Muscle layer of colon (tissue), 2 donors: ENCODE results near the gene MAJIN.
A peak's percentile ranks its signal among the peaks of the same experiment; 100 is the strongest.

ENCODE experiments used
- H3K27ac ChIP-seq: one replicate; pipeline ENCODE4 v1.7.0; 2013; ENCODE audit warnings: low read depth, mild to moderate bottlenecking, low read length, moderate library complexity
- H3K27me3 ChIP-seq, 2 donors: one replicate each; pipeline ENCODE4 v1.7.0; 2013; ENCODE audit warnings: low read length in 2 of 2, mild to moderate bottlenecking in 2 of 2; ENCODE audit not compliant: insufficient read depth in 2 of 2, control insufficient read depth in 1 of 2
- H3K36me3 ChIP-seq: one replicate; pipeline ENCODE4 v1.7.0; 2013; ENCODE audit warnings: mild to moderate bottlenecking, low read length; ENCODE audit not compliant: insufficient read depth
- H3K4me1 ChIP-seq: one replicate; pipeline ENCODE4 v1.7.0; 2013; ENCODE audit warnings: mild to moderate bottlenecking, low read length; ENCODE audit not compliant: insufficient read depth
- H3K4me3 ChIP-seq, 2 donors: one replicate each; pipeline ENCODE4 v1.7.0; 2013; ENCODE audit warnings: low read length in 2 of 2, low read depth in 1 of 2, mild to moderate bottlenecking in 1 of 2, moderate library complexity in 1 of 2
- H3K9ac ChIP-seq: one replicate; pipeline ENCODE4 v1.7.0; 2013; ENCODE audit warnings: low read length
- H3K9me3 ChIP-seq: one replicate; pipeline ENCODE4 v1.7.0; 2013; ENCODE audit warnings: mild to moderate bottlenecking, low read length
- donor health status: abdominal sarcoma.
- donor health status: Adenocarcinoma of cecum.

MAJIN gene

GRCh38 chr11:64947208-64947814 lies 24.6 kb downstream of the MAJIN start:
- Histone ChIP-seq H3K4me3 (no peak overlapping the region), H3K9ac (no peak overlapping the region), H3K36me3 (no peaks in the 10 kb centered on the region), H3K27ac (no peak overlapping the region), H3K9me3 (no peaks in the 10 kb centered on the region), H3K27me3 (no peaks in the 10 kb centered on the region), H3K4me1 (no peaks in the 10 kb centered on the region)

GRCh38 chr11:64936539-64936938 lies 35.4 kb downstream of the MAJIN start:
- no peak overlapping the region for H3K4me3 ChIP-seq
- no peaks in the 10 kb centered on the region for H3K9me3 ChIP-seq
- H3K27ac ChIP-seq = no peak overlapping the region
- no peak overlapping the region for H3K9ac ChIP-seq
- H3K36me3 ChIP-seq = peaks cover 25% of the 10 kb centered on the region
- H3K27me3 ChIP-seq = no peaks in the 10 kb centered on the region
- no peaks in the 10 kb centered on the region for H3K4me1 ChIP-seq

- no peak within 1 kb of the TSS for H3K9ac ChIP-seq
- peak within 1 kb of the TSS; percentile 2 for H3K27ac ChIP-seq
- H3K4me1 ChIP-seq = no peaks in the 10 kb centered on the region
- no peaks in the 10 kb centered on the region for H3K27me3 ChIP-seq
- H3K9me3 ChIP-seq = no peaks in the 10 kb centered on the region
- peaks cover 35% of the 10 kb centered on the region for H3K36me3 ChIP-seq
- no peak within 1 kb of the TSS for H3K4me3 ChIP-seq
Observed at GRCh38 chr11:64935359-64936081, 36.4 kb downstream of the MAJIN start, which contains the start of gene GPHA2. GPHA2 (minus strand) TSS chr11:64935893; CDS start chr11:64935460, 433 bp downstream.

GRCh38 chr11:64934682-64935358 lies 37.1 kb downstream of the MAJIN start:
- Histone ChIP-seq H3K4me1 (no peaks in the 10 kb centered on the region), H3K27me3 (no peaks in the 10 kb centered on the region), H3K27ac (no peak overlapping the region), H3K4me3 (no peak overlapping the region), H3K9me3 (no peaks in the 10 kb centered on the region), H3K36me3 (peaks cover 42% of the 10 kb centered on the region), H3K9ac (no peak overlapping the region)

DNA sequence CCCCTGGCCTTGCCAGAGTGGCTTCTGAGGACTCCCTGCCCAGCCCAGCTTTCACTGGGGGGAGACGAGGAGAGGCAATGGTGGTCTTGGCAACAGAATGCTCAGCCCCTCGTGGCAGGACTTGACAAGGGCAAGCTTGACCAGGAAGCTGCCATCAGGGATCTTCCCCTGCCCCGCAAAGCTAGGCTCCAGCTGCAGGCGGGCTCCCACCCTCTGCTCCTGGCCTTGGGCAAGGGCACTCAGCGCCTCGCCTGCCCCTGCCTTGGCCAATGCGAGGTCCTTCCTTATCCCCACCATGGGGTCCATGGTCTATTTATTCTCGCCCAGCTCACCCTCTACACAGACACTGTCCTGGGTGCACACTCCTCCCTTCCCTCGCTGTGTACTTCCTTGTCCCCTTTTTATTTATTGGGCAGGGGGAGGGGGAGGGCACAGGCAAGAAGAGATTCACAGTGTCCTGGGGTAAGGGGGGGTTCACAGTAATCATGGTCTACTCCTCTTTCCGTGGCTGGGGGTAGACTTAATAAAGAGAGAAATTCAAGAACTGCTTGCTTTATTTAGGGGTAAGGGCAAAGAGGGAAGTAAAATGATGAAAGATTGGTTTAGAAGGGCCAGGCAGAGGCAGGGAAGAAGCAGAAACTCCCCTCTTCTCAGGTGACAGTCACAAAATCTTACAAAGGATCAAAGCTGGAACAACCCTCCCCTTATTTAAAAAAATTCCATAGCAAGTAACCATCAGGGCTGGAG lies 37.8 kb downstream of the MAJIN start:
- no peak overlapping the region for H3K4me3 ChIP-seq
- no peaks in the 10 kb centered on the region for H3K4me1 ChIP-seq
- H3K9me3 ChIP-seq = no peaks in the 10 kb centered on the region
- H3K27me3 ChIP-seq = no peaks in the 10 kb centered on the region
- H3K9ac ChIP-seq = no peak overlapping the region
- no peak overlapping the region for H3K27ac ChIP-seq
- peaks cover 49% of the 10 kb centered on the region for H3K36me3 ChIP-seq

- H3K27me3 ChIP-seq = no peaks in the 10 kb centered on the region
- H3K4me3 ChIP-seq = no peak overlapping the region
- no peak overlapping the region for H3K27ac ChIP-seq
- no peak overlapping the region for H3K9ac ChIP-seq
- peaks cover 54% of the 10 kb centered on the region for H3K36me3 ChIP-seq
- no peaks in the 10 kb centered on the region for H3K4me1 ChIP-seq
- H3K9me3 ChIP-seq = no peaks in the 10 kb centered on the region
Observed at GRCh38 chr11:64933213-64933934, 38.5 kb downstream of the MAJIN start.

DNA sequence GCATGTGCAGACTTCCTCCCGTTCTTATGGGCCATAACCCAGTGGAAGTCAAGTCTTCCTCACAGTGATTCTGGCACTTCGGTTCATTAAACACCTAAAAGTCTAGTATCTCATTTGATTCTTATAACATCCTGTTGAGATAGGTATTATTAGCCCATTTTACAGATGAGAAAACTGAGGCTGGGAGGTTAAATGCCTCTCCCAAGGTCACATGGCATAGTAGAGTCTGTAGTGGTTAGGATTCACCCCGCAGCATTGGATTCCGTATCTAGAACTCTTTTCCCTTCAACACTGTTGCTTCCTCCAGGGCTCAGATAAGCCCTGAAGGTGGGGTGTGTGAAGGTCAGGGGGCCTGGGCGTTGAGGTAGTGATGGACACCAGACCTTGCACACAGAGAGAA lies 39.6 kb downstream of the MAJIN start:
- no peak overlapping the region for H3K9ac ChIP-seq
- H3K4me1 ChIP-seq = no peaks in the 10 kb centered on the region
- H3K9me3 ChIP-seq = no peaks in the 10 kb centered on the region
- no peak overlapping the region for H3K4me3 ChIP-seq
- H3K27me3 ChIP-seq = no peaks in the 10 kb centered on the region
- H3K27ac ChIP-seq = no peak overlapping the region
- peaks cover 63% of the 10 kb centered on the region for H3K36me3 ChIP-seq

- H3K27ac ChIP-seq = no peak overlapping the region
- H3K4me3 ChIP-seq = no peak overlapping the region
- no peaks in the 10 kb centered on the region for H3K9me3 ChIP-seq
- H3K27me3 ChIP-seq = no peaks in the 10 kb centered on the region
- H3K36me3 ChIP-seq = peaks cover 67% of the 10 kb centered on the region
- peaks cover 2% of the 10 kb centered on the region for H3K4me1 ChIP-seq
- no peak overlapping the region for H3K9ac ChIP-seq
Observed at GRCh38 chr11:64931290-64931689, 40.6 kb downstream of the MAJIN start.

- H3K4me1 ChIP-seq = peaks cover 11% of the 10 kb centered on the region
- H3K27me3 ChIP-seq = no peaks in the 10 kb centered on the region
- no peak overlapping the region for H3K4me3 ChIP-seq
- H3K9ac ChIP-seq = no peak overlapping the region
- no peaks in the 10 kb centered on the region for H3K9me3 ChIP-seq
- peaks cover 67% of the 10 kb centered on the region for H3K36me3 ChIP-seq
- H3K27ac ChIP-seq = no peak overlapping the region
Observed at GRCh38 chr11:64930340-64930739, 41.6 kb downstream of the MAJIN start.

GRCh38 chr11:64929625-64930024 lies 42.3 kb downstream of the MAJIN start:
- Histone ChIP-seq H3K9me3 (no peaks in the 10 kb centered on the region), H3K4me1 (peaks cover 14% of the 10 kb centered on the region), H3K9ac (no peak overlapping the region), H3K36me3 (peaks cover 67% of the 10 kb centered on the region), H3K4me3 (no peak overlapping the region), H3K27ac (no peak overlapping the region), H3K27me3 (no peaks in the 10 kb centered on the region)

DNA sequence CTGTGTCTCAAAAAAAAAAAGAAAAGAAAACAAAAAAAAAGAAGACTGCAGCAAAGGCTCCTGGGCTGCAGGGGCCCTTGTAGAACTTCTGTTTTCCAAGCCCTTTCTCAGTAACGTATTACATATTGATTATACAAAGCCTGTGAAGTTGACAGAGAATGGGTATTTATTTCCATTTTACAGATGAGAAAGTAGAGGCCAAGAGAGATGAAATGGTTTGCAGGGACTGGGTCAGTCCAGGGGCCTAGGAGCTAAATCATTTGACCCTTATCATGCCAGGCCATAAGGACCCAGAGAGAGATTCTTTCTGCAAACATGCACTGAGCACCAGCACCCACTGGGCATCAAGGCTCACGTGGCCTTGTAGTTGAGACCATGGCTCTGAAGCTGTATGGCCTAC lies 43.0 kb downstream of the MAJIN start:
- H3K4me1 ChIP-seq = peaks cover 14% of the 10 kb centered on the region
- no peak overlapping the region for H3K27ac ChIP-seq
- H3K9ac ChIP-seq = no peak overlapping the region
- no peaks in the 10 kb centered on the region for H3K9me3 ChIP-seq
- H3K27me3 ChIP-seq = no peaks in the 10 kb centered on the region
- peaks cover 66% of the 10 kb centered on the region for H3K36me3 ChIP-seq
- no peak overlapping the region for H3K4me3 ChIP-seq
